Fibroblast of skin of left biceps (primary cell): ENCODE results near the gene BCAR3.

Experiments
- DNase-seq, 2 experiments: peaks; one replicate each; pipeline ENCODE4 v3.0.0-alpha.2; 2013; ENCODE audit warnings: low read depth in 2 of 2

The BCAR3 gene

DNA sequence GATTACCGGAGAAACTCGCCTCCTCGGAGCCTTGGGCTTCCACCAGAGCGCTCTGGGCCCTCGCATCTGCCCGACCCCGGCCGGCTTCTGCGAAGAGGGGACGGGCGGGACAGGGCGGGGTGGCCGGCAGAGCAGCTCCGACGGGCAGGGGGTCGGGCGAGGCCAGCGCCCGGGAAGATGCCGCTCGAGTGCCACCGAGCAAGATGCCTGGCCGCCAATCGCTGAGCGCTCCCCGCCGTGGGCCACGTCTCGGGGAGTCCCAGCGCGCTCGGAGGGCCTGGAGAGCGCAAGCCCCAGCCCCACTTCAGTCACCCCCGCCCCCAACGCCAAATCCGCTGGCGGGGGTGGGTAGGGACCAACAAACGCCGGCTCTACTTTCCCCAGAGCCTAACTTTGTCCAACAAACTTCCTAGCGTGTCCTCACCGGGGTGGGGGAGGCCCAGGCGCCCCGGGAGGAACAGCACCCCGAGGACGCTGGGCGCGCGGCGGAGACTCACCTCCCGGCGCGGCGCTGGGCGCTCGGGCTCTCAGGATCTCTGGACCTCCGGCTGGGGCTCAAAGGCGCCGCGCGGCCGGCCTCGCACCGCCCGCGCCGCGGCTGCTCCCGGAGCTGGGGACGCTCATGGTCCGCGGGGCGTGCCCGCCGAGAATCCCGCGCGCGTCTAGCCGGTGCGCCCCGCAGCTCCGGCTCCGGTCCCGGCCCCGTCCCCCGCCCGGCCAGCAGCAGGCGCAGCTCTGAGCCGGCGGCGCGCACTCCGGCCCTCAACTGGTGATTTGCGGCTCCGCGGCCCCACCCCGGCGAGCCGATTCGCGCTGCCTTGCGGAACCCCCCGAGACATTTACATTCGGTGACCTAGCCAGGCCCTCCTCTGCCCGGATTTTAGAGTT, at the start of gene BCAR3:
Gene BCAR3 (minus strand): TSS at position 737 of the 888 bp plus-strand sequence. CDS start 6,907 bp downstream, outside the sequence.
- DNase-seq, result no peak

DNA sequence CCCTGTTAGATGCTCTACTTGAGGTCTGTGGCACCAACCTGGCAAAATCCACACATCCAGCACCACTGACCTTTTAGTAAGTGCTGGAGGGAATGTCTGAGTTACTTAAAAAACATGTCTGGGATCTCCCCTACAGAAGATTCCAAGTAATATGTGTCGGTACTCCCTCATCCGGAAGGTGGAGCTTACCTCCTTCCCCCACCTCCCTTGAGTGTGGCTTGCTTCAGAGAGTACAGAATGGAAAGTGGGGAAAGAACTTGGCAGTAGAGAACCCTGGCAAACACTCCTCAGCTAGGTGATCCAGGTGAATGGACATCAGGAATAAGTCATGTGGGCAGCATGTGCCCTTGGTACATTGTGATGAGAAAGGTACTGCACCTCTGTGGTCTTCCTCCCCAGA, 49.0 kb upstream of the BCAR3 start:
- DNase-seq, result no peak

DNA sequence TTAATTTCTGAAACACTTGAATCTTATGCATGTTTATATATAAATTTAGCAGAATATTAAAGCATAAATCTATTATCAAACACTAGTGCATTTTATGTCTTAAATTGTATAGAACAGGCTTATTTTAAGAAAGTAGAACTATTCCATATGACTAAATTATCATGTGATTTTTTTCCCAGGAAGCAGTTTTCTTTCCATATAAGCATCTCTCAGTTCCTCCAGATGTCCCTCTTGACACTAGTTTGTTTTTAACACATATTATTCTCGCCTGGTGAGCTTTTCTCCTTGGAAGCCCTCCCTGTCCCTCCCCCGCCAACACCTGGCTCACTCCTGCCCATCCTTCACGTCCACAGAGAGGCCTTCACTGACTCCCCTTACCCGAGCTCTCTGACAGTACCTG, 48.3 kb upstream of the BCAR3 start:
- no peak for DNase-seq

DNA sequence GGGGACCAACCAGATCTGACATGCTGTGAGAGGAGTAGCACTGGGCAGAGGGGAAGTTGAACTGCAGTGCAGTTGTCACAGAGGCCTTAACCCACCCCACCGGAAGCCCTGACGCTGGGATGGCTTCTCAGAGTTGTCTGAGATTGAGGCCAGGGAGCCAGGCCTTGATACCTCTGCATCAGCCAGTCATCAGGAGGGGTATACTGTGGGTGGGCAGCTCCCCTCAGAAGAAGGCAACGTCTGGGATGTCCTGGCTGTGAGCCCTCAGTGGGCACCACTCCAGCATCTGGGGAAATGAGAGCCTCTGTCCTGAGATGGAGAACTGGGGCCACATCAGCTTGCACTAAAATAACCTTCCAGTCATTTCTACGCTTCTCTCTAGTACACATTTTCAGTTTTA, 47.9 kb upstream of the BCAR3 start:
- DNase-seq, result no peak

DNA sequence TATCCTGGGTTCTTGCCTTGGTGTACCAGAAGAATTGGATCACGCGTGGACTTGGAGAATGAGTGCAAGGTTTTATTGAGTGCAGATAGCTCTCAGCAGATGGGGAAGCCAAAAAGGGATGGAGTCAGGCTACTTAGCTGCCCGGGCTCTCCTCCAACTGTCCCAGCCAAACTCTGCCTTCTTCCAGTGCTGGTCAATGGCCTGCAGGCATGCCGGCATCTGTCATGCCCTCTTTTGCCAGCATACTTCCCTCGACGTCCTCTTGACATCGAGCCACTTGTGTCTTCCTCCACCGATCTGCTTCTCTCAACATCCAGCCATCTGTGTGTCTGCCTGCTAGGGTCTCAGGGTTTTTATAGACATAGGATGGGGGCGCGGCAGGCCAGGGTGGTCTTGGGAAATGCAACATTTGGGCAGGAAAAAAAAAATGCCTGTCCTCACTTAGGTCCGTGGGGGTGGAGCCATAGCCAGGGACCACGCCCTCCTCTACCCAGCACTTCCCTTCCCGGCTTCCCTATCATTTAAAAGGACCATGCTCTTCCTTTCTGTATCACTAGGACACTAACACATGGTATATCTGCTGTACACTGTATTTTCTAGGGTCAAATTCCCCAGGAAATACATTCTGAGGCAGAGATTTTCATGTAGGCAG, 47.0 kb upstream of the BCAR3 start:
- no peak for DNase-seq

DNA sequence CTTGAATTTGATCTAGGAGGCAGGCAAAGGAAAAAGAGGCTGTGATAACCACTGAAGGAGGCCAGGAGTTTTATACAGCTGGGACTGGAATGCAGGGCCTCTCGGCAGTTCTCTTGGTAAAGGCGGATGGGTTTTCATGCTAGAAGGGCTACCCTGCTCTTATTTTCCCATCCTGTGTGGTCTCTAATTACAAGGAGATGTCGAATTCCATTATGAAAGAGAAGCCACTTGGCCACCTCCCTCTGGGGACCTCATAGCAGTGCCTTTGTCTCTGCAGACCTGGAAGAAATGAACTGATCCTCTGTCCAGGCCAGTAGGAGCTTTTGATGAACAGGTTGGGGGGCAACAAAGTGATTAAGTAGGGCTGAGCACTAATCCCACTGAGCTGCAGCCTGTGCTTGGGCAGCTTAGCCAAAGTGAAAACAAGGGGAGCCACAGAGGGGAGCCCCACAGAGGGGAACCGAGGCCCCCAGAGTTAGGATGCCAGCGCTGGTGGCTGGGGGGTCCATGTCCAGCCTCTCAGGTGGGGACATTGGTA, 42.2 kb upstream of the BCAR3 start:
- no peak for DNase-seq

DNA sequence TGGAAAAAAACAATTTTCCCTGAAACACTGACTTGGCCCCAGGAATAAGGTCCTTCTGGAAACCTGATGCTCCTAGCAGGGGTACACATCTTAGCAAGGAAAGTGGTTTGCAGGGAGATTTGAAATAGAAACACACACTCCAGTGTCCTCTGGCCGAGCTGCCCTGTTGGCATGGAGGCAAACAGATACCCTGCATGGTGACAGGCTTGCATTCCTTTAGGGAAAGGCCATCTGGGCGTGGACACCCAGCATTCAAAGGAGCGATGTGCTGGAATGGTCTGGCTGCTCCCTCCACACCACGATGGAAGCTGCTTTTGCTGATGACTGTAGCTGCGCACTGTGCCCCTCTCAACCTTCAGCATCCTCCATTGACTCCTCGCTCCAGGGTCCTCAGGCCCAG, 41.5 kb upstream of the BCAR3 start:
- no peak for DNase-seq

DNA sequence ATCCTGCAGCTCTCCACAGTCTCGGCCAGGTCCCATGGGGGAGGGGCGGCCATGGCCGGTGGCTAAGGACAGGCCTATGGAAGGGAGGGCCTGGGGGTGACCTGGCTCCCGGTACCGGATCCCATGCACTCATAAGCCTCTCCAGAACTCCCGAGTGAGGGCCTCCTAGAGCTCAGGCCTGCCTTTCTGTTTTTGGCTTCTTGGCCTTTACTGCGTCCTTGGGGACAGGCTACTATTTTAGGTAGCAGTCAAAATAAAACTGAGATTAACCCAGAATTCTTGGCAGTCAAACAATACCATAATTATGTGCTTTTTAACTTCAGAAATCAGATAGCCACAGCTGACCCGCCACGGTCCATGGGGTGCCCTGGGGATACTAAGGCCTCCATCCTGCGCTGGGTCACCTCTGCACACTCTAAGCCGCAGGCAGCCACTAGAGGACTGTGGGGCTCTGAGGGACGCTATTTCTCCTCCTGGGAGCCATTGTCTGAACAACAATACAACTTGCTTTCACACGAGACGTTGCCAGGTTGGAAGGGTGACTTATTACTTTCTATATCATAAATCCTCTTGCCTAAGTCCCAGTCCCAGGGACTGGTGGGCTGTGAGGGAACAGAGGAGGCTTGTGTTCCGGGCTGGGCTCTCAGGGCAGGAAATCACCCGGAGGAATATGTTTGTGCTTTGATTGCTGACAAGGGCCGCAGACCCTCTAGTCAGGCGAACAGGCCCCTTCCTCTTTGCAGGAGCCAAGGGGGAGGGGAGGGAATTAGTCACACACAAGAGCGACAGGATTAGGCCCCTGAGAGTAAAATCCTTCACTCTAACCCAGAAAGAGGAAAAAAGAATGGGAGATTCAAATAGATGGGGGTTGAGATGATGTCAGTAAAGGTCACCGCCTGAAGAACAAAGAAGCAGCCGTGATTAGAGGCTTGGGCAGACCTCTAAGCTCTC, 40.7 kb upstream of the BCAR3 start:
- DNase-seq, result no peak

DNA sequence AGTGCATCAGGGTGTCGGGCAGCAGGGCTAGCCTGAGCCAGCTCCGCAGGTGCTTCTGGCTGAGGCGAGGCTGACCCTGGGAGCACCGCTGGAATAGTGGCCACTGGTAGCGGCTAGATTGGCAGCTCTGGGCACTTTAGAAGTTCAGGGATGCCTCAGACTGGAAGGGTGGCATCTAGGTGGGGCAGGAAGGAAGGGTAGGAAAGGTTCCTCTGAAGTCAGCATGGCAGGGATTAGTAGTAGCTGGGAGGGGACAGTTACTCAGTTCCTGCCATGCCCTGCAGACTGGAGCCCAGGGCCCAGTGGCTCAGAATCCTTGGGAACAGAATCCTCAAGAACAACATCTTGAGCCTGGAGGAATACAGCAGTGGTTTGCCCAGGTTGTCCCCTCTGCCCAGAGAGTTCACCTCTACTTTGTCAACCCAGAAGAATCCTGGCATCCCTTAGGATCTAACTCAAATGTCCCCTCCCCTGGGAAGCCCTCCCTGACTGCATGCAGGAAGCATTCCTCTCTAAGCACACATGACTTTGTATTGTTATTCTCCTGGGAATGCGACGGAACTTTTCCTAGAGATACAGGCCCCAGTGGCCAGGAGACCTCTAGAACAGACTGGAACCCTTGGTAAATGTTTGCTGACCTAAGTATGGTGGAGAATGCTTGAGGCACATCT, 39.5 kb upstream of the BCAR3 start:
- DNase-seq, result no peak

DNA sequence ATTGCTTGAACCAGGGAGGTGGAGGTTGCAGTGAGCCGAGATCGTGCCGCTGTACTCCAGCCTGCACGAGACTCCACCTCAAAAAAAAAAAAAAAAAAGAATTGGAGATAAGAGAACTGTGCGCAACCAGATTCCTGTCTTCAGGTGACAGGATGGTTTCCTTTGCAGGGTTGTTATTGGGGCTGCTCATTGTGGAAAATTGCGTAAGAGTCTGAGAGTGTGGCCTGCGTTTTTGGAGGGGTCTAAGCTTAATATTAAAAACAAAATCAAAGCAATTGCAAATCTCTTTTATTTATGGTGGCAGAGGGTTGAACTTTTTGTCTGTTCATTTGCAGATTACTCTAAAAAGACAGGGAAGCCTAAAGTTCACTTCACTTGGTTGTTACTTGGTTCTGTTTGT, 36.0 kb upstream of the BCAR3 start:
- DNase-seq, result no peak

DNA sequence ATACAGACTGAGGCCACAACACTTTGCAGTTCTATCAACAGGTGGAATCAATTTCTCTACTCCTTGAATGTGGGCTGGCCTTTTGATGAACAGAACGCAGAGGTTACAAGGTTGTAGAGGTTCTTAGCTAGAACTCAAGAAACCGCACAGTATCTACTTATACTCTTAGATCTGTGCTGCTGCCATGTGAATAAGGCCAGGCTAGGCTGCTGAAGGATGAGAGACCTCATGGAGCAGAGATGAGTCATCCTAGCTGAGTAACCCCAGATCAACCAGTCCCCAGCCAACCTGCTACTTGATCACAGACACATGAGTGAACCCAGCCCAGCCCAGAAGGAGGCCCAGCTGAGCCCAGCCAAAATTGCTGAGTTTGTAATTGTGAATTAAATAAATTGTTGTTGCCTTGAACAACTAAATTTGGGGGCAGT, 35.3 kb upstream of the BCAR3 start:
- DNase-seq, result no peak

DNA sequence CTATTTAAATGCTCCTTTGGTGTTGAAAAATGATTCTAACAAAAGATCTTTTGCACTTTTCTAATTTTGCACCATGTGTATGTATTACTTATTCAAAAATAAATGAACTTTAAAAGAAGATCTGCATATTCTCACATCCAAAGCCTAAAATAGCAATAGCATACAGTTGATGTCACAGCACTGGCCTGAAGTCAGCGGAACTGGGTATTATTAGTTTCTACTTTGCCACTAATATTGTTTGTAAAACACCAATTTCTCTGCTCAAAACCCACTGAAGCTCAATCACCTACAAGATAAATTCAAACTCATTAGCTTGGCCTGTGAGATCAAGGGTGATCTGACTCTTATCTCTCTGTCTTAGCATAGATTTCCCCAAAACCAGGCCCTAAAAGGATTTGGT, 34.5 kb upstream of the BCAR3 start:
- DNase-seq, result no peak

DNA sequence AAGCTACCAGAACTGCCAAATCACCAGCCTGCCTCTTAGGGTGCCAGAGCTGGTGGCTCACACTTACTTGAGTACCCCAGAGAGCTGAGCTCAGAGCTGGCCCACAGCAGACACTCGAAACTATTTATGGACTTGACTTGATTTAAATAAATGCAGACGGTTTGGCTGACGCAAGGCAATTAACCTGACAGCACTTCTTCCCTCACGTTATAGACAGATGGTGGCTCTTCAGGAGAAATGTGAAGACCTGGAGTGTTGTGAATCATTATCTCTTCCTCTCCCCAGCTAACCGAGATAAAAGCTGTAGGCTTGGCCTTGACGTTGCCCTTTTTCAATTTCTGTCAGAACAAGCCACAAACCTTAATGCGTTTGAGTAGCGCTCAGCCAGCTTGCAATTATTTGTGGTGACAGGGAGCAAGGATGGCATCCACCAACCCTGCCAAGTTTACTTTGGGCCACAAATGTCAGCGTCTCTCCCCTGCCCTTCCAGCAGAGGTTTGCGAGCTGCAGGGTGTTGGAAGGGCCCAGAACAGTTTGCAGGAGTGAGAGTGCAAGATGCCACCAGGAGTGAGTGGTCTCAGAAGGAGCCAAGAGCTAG, 34.0 kb upstream of the BCAR3 start:
- DNase-seq, result no peak

DNA sequence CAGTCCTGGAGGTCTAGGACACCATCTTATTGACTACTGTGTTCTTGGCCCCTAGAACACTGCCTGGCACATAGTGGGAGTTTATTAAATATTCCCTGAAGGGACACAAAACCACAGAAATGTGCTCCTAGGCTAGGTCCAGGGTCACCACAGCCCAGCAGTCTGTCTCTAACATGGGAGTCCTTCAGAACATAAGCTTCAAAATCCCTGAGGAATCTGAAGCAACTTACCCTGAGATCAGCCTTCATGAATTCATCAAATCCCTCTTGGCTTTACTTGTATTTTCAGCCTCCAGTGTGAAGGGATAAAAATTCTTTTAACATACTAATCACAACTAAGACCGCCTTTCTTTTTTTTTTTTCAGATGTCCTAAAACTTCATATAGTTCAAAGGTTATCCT, 32.7 kb upstream of the BCAR3 start:
- no peak for DNase-seq

DNA sequence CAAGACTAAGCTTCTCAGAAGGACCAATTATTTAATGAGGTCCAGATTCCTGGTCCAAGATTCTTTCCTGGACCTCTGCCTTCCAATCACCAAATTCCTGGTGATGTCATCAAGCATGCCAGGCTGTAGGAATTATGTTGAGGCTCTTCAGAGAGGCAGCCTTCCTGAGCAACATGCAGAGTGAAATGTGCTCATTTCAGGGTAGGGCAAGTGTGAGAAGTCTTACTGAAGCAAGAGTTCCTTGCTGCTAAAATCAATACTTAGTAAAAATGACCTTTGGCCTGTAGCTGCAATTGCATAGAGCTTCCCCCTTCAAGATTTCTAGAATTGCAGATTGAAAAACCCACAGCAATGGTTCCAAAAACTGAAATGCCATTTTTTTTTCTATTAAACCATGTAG, 31.7 kb upstream of the BCAR3 start:
- no peak for DNase-seq

DNA sequence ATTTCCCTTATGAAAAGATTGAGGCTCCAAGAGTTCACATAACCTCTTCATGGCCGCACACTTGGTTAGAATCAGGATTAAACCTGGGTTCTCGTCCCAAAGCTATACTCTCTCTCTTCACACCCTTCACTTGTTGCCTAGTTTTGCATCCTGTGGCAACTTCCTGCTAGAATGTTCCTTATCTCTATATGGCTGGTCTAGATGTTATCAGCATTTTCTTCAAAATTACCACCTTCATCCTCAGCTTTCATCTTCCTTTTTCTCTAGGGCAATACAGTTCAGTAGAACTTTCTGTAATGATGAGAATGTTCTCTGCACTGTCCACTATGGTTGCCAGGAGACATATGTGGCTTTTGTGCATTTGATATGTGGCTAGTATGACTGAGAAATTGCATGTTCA, 31.1 kb upstream of the BCAR3 start:
- no peak for DNase-seq

DNA sequence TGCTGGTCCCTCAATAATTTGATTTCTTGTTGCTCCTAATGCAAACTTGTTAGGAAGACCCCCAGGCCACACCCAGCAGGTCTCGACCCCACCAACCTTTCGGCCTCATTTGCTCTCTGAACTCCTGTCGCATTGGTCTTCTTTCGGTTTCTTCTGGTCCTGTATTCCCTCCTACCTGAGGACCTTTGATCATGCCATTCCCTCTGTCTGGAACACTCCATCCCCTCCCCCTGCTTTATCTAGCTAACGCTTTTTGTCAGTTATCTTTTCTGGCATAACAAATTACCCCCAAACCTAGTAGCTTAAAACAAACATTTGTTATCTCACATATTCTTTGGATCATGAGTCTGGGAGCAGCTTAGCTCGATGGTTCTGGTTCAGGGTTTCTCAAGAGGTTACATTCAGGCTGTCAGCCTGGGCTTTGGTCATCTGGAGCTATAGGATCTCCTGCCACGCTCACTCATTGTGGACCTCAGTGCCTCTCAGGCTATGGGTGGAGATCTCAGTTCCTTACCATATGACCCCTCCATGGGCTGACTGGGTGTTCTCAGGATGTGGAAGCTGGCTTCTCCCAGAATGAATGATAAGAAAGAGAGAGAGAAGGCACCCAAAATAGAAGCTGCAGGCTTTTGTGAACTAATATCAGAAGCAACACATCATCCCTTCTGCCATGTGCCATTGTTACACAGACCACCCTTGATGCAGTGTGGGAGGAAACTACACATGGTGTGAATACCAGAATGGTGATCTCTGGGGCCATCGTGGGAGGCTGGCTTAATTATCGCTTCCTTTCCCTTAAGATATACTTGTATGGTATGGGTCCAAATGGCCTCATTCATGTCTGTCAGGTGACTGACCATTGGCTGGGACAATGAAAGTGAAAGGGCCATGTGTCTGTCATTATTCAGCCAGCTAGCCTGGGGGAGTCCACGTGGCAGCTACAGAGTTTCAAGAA, 29.1 kb upstream of the BCAR3 start:
- no peak for DNase-seq

DNA sequence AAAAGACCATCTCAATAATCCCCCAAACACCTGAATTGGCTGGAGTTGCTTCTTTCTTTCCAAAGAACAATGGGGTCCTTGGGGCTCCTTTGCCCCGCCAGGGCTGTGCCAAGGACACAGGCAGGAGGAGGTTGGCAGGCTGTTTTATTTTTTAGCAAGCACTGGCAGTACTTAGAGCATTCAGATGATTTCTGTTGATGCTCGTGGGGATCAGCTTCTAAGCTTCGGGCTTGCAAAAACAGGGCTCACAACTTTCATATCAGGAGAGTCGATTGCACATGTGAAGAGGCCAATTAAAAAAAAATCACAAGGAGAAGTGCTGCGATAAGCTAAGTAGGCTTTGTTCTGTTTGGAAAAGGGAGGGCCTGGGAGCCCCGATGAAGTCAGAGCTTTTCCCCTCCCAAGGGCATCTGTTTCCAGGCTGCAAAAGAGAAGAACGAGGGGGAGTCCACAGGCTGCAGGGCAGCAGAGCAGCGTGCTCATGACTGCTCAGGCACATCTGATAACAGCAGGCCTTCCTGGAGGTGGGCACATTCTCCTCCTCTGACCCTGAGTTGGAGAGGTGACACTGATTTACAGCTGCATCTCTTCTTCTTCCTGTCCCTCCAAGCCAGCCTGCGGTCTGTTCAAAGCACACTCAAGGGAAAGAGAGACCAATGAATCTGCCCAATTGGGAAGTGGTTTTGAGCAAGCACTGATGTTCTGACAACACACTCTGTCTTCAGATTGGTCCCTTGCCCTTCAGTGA, 27.3 kb upstream of the BCAR3 start:
- DNase-seq, result no peak

DNA sequence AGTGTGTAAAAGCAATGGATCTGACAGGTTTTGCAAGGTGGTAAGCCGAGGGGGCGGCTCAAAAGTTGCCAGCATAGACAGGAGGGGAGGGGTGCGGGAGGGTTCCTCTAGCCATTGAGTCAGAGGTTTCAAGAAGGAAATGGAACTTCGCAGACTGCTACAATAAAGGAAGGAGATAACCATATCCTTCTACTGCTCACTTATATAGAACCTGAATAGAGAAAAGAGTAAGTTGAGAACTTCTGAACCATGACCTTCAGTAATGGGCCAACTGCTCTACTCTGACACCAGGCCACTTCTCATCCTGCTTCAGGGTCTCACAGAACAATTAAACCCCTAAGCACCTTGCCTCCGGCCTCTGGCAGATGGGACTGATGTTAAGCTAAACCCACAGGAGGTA, 26.3 kb upstream of the BCAR3 start:
- DNase-seq, result no peak
